Neural cell (in vitro differentiated cells): ENCODE measurements around the gene DRD4. TPM values are rescaled to one million over a fixed set of nuclear protein-coding genes. Genes with fewer than 3 reads are reported as not detected.

Experiments
- H2AFZ ChIP-seq: fragments of 200-600, 300-800 bp; sonication (generic), shearing (Covaris generic); 2 replicates; pipeline ENCODE4 v1.6.0; 2014; ENCODE audit warnings: low read depth, mild to moderate bottlenecking, antibody characterized with exemption, low read length, moderate library complexity
- H3F3A ChIP-seq: fragments of 200-600 bp; shearing (Covaris generic); 2 replicates; pipeline ENCODE4 v1.6.1; 2016; ENCODE audit warnings: mild to moderate bottlenecking, moderate library complexity, mixed read lengths, antibody characterized with exemption, low read length; ENCODE audit not compliant: insufficient read depth, poor library complexity, severe bottlenecking
- H3K27ac ChIP-seq: fragments of 200-600, 300-800 bp; sonication (generic), shearing (Covaris generic); 2 replicates; pipeline ENCODE4 v1.5.1; 2014; ENCODE audit warnings: mild to moderate bottlenecking, low read length, moderate library complexity
- H3K27me3 ChIP-seq: fragments of 300-800, 200-600 bp; sonication (generic), shearing (Covaris generic); 2 replicates; pipeline ENCODE4 v1.6.0; 2014; ENCODE audit warnings: mild to moderate bottlenecking, low read depth, low read length, moderate library complexity; ENCODE audit not compliant: insufficient read depth
- H3K36me3 ChIP-seq: fragments of 300-800, 200-600 bp; sonication (generic), shearing (Covaris generic); 2 replicates; pipeline ENCODE4 v1.5.1; 2014; ENCODE audit warnings: mild to moderate bottlenecking, antibody characterized with exemption, low read length, moderate library complexity; ENCODE audit not compliant: insufficient read depth
- H3K4me2 ChIP-seq: fragments of 300-800, 200-600 bp; sonication (generic), shearing (Covaris generic); 2 replicates; pipeline ENCODE4 v1.6.0; 2014; ENCODE audit warnings: mild to moderate bottlenecking, low read length
- H3K4me3 ChIP-seq: fragments of 300-800, 200-600 bp; sonication (generic), shearing (Covaris generic); 2 replicates; pipeline ENCODE4 v1.5.1; 2014; ENCODE audit warnings: mild to moderate bottlenecking, low read length, moderate library complexity
- H3K79me2 ChIP-seq: fragments of 200-600 bp; shearing (Covaris generic); replicated peaks from 2 replicates; pipeline ENCODE4 v1.6.0; 2014; ENCODE audit warnings: mild to moderate bottlenecking, low read length, moderate library complexity; ENCODE audit not compliant: insufficient read depth
- H3K9ac ChIP-seq: fragments of 300-800, 200-600 bp; sonication (generic), shearing (Covaris generic); 2 replicates; pipeline ENCODE4 v1.6.1; 2016; ENCODE audit warnings: mild to moderate bottlenecking, low read length, mixed read lengths
- H3K9me2 ChIP-seq: fragments of 200-600 bp; shearing (Covaris generic); 2 replicates; pipeline ENCODE4 v1.6.1; 2016; ENCODE audit warnings: mild to moderate bottlenecking, low read length, mixed read lengths; ENCODE audit not compliant: insufficient read depth
- H3K9me3 ChIP-seq: fragments of 200-600, 300-800 bp; sonication (generic), shearing (Covaris generic); 2 replicates; pipeline ENCODE4 v1.6.1; 2016; ENCODE audit warnings: mild to moderate bottlenecking, mixed run types, low read length, moderate library complexity, mixed read lengths
- H4K20me1 ChIP-seq: fragments of 200-600 bp; shearing (Covaris generic); 2 replicates; pipeline ENCODE4 v1.6.1; 2016; ENCODE audit warnings: mild to moderate bottlenecking, mixed run types; ENCODE audit not compliant: insufficient read depth
- CTCF ChIP-seq: fragments of 450-650 bp; IDR thresholded peaks from 2 replicates; pipeline ENCODE4 v1.5.1; 2014; ENCODE audit warnings: antibody characterized with exemption, mild to moderate bottlenecking, moderate library complexity; ENCODE audit not compliant: poor library complexity, severe bottlenecking
- EP300 ChIP-seq: fragments of 450-650 bp; conservative IDR thresholded peaks from 2 replicates; pipeline ENCODE4 v1.6.1; 2014; ENCODE audit warnings: antibody characterized with exemption, mild to moderate bottlenecking, moderate library complexity; ENCODE audit not compliant: poor library complexity, severe bottlenecking
- EZH2 ChIP-seq: fragments of 200-600, 300-800 bp; shearing (Covaris generic), sonication (generic); IDR thresholded peaks from 2 replicates; pipeline ENCODE4 v1.6.1; 2014; ENCODE audit warnings: antibody characterized with exemption, low read length, borderline replicate concordance, mild to moderate bottlenecking; ENCODE audit not compliant: insufficient read depth, poor library complexity, severe bottlenecking
- MXI1 ChIP-seq: fragments of 450-650 bp; conservative IDR thresholded peaks from 2 replicates; pipeline ENCODE4 v1.6.1; 2014; ENCODE audit warnings: antibody characterized with exemption, mild to moderate bottlenecking; ENCODE audit not compliant: poor library complexity, severe bottlenecking
- POLR2AphosphoS5 ChIP-seq: IDR thresholded peaks from 2 replicates; pipeline ENCODE4 v1.6.1; 2012
- RAD21 ChIP-seq: fragments of 450-650 bp; conservative IDR thresholded peaks from 2 replicates; pipeline ENCODE4 v1.6.1; 2014; ENCODE audit warnings: antibody characterized with exemption, mild to moderate bottlenecking, moderate library complexity
- REST ChIP-seq: IDR thresholded peaks from 2 replicates; pipeline ENCODE4 v1.6.1; 2012; ENCODE audit warnings: borderline replicate concordance
- SMC3 ChIP-seq: fragments of 450-650 bp; conservative IDR thresholded peaks from 2 replicates; pipeline ENCODE4 v1.6.1; 2014; ENCODE audit warnings: antibody characterized with exemption, mild to moderate bottlenecking, moderate library complexity; ENCODE audit not compliant: poor library complexity
- TAF1 ChIP-seq: IDR thresholded peaks from 2 replicates; pipeline ENCODE4 v1.6.1; 2012; ENCODE audit warnings: low read depth
- polyA plus RNA-seq: library from polyadenylated mRNA; depleted of rRNA; stranded (reverse); fragments of >200 nt; gene quantifications from 2 replicates; pipeline ENCODE4 v1.2.3, GENCODE V29; 2014

Gene DRD4
- polyA plus RNA-seq, 1 donor from 2014 or later, result not detected

- H3K9ac ChIP-seq, result no peak overlapping the region
- no peak overlapping the region for H2AFZ ChIP-seq
- H3K9me3 ChIP-seq, result no peaks in the 10 kb centered on the region
- H3K4me2 ChIP-seq, result no peak overlapping the region
- no peaks in the 10 kb centered on the region for H3F3A ChIP-seq
- H3K27ac ChIP-seq, result no peak overlapping the region
- H3K79me2 ChIP-seq, result no peaks in the 10 kb centered on the region
- H3K9me2 ChIP-seq, result no peaks in the 10 kb centered on the region
- no peaks in the 10 kb centered on the region for H4K20me1 ChIP-seq
- H3K36me3 ChIP-seq, result no peaks in the 10 kb centered on the region
- TF ChIP-seq SMC3, result no peak
- TF ChIP-seq POLR2AphosphoS5, result no peak
- TF ChIP-seq RAD21, result no peak
- TF ChIP-seq REST, result no peak
- TF ChIP-seq EP300, result no peak
- TF ChIP-seq CTCF, result no peak
- no peak for TF ChIP-seq TAF1
- no peak for TF ChIP-seq EZH2
- TF ChIP-seq MXI1, result no peak
- H3K4me3 ChIP-seq, result no peak overlapping the region
- no peaks in the 10 kb centered on the region for H3K27me3 ChIP-seq
Observed at GRCh38 chr11:620935-621814, 15.9 kb upstream of the DRD4 start.

- Histone ChIP-seq H3K36me3 (no peaks in the 10 kb centered on the region), H3K4me3 (no peak overlapping the region), H3K9me2 (no peaks in the 10 kb centered on the region), H3K27ac (no peak overlapping the region), H4K20me1 (no peaks in the 10 kb centered on the region), H3F3A (no peaks in the 10 kb centered on the region), H3K79me2 (no peaks in the 10 kb centered on the region), H2AFZ (no peak overlapping the region), H3K9ac (no peak overlapping the region), H3K9me3 (no peaks in the 10 kb centered on the region), H3K4me2 (no peak overlapping the region), H3K27me3 (no peaks in the 10 kb centered on the region)
- no peak for TF ChIP-seq RAD21
- TF ChIP-seq REST, result no peak
- no peak for TF ChIP-seq SMC3
- no peak for TF ChIP-seq MXI1
- TF ChIP-seq CTCF, result no peak
- no peak for TF ChIP-seq EZH2
Observed at GRCh38 chr11:621838-622237, 15.2 kb upstream of the DRD4 start.
